GM21390 (cell line): ENCODE data around the gene APAF1.
"Not testable (repeated sequence)": the region's sequence is repeated elsewhere in the genome, so short reads cannot be mapped to it uniquely, and the experiment has no call there.

Experiments
- ATAC-seq: cut with Tn5 transposase; IDR thresholded peaks from one replicate; pipeline ENCODE4 v1.9.1; 2021; ENCODE audit not compliant: unreplicated experiment

The APAF1 gene

GRCh38 chr12:98644712-98645571, at the start of gene APAF1, which contains the start of gene IKBIP:
Gene APAF1, plus strand, starts transcription at chr12:98645290. Its CDS starts 3,070 bp downstream, at chr12:98648360.
Gene IKBIP, minus strand, starts transcription at chr12:98644788. Its CDS starts 87 bp downstream, at chr12:98644701.
- peak; percentile 85 for ATAC-seq

GRCh38 chr12:98597313-98597712, 47.8 kb upstream of the APAF1 start:
- not testable (repeated sequence) for ATAC-seq

GRCh38 chr12:98601924-98602323, 43.2 kb upstream of the APAF1 start:
- ATAC-seq, result no peak

GRCh38 chr12:98606359-98606988, 38.6 kb upstream of the APAF1 start:
- ATAC-seq, result no peak

- no peak for ATAC-seq
Measured at GRCh38 chr12:98610596-98610995, 34.5 kb upstream of the APAF1 start.

- peak; percentile 82 for ATAC-seq
Measured at GRCh38 chr12:98612696-98613334, 32.3 kb upstream of the APAF1 start.

- ATAC-seq, result no peak
Measured at GRCh38 chr12:98618952-98619351, 26.1 kb upstream of the APAF1 start.

- ATAC-seq, result peak; percentile 93
Measured at GRCh38 chr12:98635657-98636323, 9.3 kb upstream of the APAF1 start.

GRCh38 chr12:98637068-98637467, 8.0 kb upstream of the APAF1 start:
- ATAC-seq, result no peak

- ATAC-seq, result no peak
Measured at GRCh38 chr12:98638009-98638408, 7.1 kb upstream of the APAF1 start.

- no peak for ATAC-seq
Measured at GRCh38 chr12:98639491-98639890, 5.6 kb upstream of the APAF1 start.

- not testable (repeated sequence) for ATAC-seq
Measured at GRCh38 chr12:98642801-98643200, 2.3 kb upstream of the APAF1 start.

- ATAC-seq, result peak; percentile 16
Measured at GRCh38 chr12:98644433-98644711, 718 bp upstream of the APAF1 start.

- no peak for ATAC-seq
Measured at GRCh38 chr12:98645572-98646067, 530 bp downstream of the APAF1 start.

GRCh38 chr12:98646294-98647090, 1.4 kb downstream of the APAF1 start:
- no peak for ATAC-seq

- no peak for ATAC-seq
Measured at GRCh38 chr12:98651328-98651727, 6.2 kb downstream of the APAF1 start.

GRCh38 chr12:98653866-98654493, 8.9 kb downstream of the APAF1 start:
- ATAC-seq, result no peak

- ATAC-seq, result no peak
Measured at GRCh38 chr12:98656289-98657101, 11.4 kb downstream of the APAF1 start.

GRCh38 chr12:98660521-98660920, 15.4 kb downstream of the APAF1 start:
- no peak for ATAC-seq
